ENCODE measurements around the gene BEGAIN. TPM values are rescaled to one million over a fixed set of nuclear protein-coding genes. Genes with fewer than 3 reads are reported as not detected.

BEGAIN gene
- total RNA-seq, 1 donor from 2014 or later, result 8.6 TPM

GRCh38 chr14:100555436-100556139, 31.6 kb downstream of the BEGAIN start:
- FAIRE-seq, result no peak
- no peak for DNase-seq (ENCODE audit: low spot score in 2 of 2)

- DNase-seq (ENCODE audit: low spot score in 2 of 2) (no peak), FAIRE-seq (no peak)
These were observed 32.4 kb downstream of the BEGAIN start for GRCh38 chr14:100554696-100555320.

GRCh38 chr14:100554082-100554677, 33.0 kb downstream of the BEGAIN start:
- DNase-seq (ENCODE audit: low spot score in 2 of 2) (no peak), FAIRE-seq (no peak)

- FAIRE-seq, result no peak
- no peak for DNase-seq (ENCODE audit: low spot score in 2 of 2)
These were observed 33.7 kb downstream of the BEGAIN start for GRCh38 chr14:100553471-100553870.

- no peak for DNase-seq (ENCODE audit: low spot score in 2 of 2)
- no peak for FAIRE-seq
These were observed 34.6 kb downstream of the BEGAIN start for GRCh38 chr14:100552524-100553125.

GRCh38 chr14:100551056-100551455, 36.2 kb downstream of the BEGAIN start:
- DNase-seq (ENCODE audit: low spot score in 2 of 2) (no peak), FAIRE-seq (no peak)

- no peak for DNase-seq (ENCODE audit: low spot score in 2 of 2)
- no peak for FAIRE-seq
These were observed 37.2 kb downstream of the BEGAIN start for GRCh38 chr14:100549834-100550625.

GRCh38 chr14:100548939-100549338, 38.3 kb downstream of the BEGAIN start:
- no peak for FAIRE-seq

GRCh38 chr14:100548295-100548655, 38.9 kb downstream of the BEGAIN start:
- FAIRE-seq (no peak), DNase-seq (ENCODE audit: low spot score in 2 of 2) (no peak)

More at GRCh38 chr14:100548939-100549338, 38.3 kb downstream of the BEGAIN start:
- DNase-seq (ENCODE audit: low spot score in 2 of 2), result no peak

GRCh38 chr14:100547633-100548294, 39.5 kb downstream of the BEGAIN start:
- no peak for FAIRE-seq
- DNase-seq (ENCODE audit: low spot score in 2 of 2), result no peak

- FAIRE-seq (no peak), DNase-seq (ENCODE audit: low spot score in 2 of 2) (no peak)
These were observed 41.2 kb downstream of the BEGAIN start for GRCh38 chr14:100546051-100546443.

GRCh38 chr14:100545359-100545758, 41.9 kb downstream of the BEGAIN start:
- FAIRE-seq (no peak), DNase-seq (ENCODE audit: low spot score in 2 of 2) (no peak)

- FAIRE-seq (no peak), DNase-seq (ENCODE audit: low spot score in 2 of 2) (no peak)
These were observed 42.6 kb downstream of the BEGAIN start for GRCh38 chr14:100544506-100545141.

GRCh38 chr14:100543471-100544455, 43.5 kb downstream of the BEGAIN start:
- FAIRE-seq (no peak), DNase-seq (ENCODE audit: low spot score in 2 of 2) (no peak)

- no peak for FAIRE-seq
- no peak for DNase-seq (ENCODE audit: low spot score in 2 of 2)
These were observed 44.5 kb downstream of the BEGAIN start for GRCh38 chr14:100542619-100543205.

GRCh38 chr14:100541621-100542560, 45.3 kb downstream of the BEGAIN start:
- FAIRE-seq, result no peak
- no peak for DNase-seq (ENCODE audit: low spot score in 2 of 2)

Measured in frontal cortex (tissue), 4 donors.